Measurements from ENCODE around the gene CSNK1G1.

The CSNK1G1 gene

DNA sequence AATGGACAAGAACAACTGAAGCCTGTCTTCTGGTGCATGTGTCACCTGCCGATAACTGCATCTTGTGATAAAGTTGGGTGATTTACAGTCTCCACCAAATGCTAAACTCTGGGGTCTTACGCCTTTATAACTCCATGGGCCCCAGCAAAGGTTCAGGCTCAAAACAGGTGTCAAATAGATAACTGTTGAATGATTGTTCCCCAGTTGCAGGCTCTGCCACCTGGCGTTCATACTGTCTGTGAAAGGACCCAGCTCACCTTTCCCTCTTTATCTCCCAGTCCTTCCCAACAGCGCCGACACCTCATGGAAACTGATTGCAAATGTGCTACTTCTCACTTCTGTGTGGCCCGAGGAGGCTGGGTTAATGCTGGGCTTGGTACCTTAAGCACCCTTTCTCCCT lies 212.7 kb downstream of the CSNK1G1 start:
- Histone ChIP-seq H3K4me1 (peaks cover 11% of the 10 kb centered on the region), H3K36me3 (peaks cover 12% of the 10 kb centered on the region; the same call in 1 of the 2 replicates), H3K27me3 (no peaks in the 10 kb centered on the region), H3K4me3 (ENCODE audit: low read depth, low read length) (no peak overlapping the region), H3K9me3 (no peaks in the 10 kb centered on the region)
- DNase-seq: no peak
- TF ChIP-seq, protein P1, sequence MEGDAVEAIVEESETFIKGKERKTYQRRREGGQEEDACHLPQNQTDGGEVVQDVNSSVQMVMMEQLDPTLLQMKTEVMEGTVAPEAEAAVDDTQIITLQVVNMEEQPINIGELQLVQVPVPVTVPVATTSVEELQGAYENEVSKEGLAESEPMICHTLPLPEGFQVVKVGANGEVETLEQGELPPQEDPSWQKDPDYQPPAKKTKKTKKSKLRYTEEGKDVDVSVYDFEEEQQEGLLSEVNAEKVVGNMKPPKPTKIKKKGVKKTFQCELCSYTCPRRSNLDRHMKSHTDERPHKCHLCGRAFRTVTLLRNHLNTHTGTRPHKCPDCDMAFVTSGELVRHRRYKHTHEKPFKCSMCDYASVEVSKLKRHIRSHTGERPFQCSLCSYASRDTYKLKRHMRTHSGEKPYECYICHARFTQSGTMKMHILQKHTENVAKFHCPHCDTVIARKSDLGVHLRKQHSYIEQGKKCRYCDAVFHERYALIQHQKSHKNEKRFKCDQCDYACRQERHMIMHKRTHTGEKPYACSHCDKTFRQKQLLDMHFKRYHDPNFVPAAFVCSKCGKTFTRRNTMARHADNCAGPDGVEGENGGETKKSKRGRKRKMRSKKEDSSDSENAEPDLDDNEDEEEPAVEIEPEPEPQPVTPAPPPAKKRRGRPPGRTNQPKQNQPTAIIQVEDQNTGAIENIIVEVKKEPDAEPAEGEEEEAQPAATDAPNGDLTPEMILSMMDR (IDR thresholded peaks at IDR 0.05; ENCODE audit: low read depth, low read length): no peak

DNA sequence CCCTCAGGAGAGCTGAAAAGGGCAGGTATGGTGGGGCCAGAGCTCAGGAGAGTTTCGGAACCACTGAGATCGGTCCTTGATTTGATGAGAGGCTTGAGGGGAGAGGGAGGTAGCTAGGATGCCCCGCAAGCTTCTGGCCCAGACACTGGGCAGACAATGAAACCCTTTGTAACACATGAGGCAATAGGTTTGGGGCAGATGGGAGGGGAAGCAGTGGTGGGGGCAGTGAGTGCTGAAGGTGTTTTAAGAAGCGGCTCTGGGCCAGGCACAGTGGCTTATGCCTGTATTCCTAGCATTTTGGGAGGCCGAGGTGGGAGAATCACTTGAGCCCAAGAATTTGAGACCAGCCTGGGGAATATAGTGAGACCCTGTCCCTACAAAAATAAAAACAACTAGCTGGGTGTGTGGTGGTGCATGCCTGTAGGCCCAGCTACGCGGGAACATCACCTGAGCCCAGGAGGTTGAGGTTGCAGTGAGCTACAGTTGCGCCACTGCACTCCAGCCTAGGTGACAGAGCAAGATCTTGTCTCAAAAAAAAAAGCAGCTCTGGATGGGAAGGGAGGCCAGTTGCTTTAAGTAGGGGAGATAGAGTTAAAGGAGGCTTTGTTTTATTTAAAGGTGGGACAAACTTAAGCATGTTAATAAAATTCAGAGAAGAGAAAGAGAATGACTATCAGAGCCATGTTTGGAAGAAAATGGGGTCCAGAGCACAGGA lies 214.0 kb downstream of the CSNK1G1 start:
- DNase-seq: no peak
- peaks cover 7% of the 10 kb centered on the region for H3K4me1 ChIP-seq
- H3K27me3 ChIP-seq: no peaks in the 10 kb centered on the region
- H3K9me3 ChIP-seq: no peaks in the 10 kb centered on the region
- peaks cover 23% of the 10 kb centered on the region for H3K36me3 ChIP-seq
- TF ChIP-seq, protein P1 (IDR thresholded peaks at IDR 0.05; ENCODE audit: low read depth, low read length): no peak
- no peak overlapping the region for H3K4me3 ChIP-seq (ENCODE audit: low read depth, low read length)

DNA sequence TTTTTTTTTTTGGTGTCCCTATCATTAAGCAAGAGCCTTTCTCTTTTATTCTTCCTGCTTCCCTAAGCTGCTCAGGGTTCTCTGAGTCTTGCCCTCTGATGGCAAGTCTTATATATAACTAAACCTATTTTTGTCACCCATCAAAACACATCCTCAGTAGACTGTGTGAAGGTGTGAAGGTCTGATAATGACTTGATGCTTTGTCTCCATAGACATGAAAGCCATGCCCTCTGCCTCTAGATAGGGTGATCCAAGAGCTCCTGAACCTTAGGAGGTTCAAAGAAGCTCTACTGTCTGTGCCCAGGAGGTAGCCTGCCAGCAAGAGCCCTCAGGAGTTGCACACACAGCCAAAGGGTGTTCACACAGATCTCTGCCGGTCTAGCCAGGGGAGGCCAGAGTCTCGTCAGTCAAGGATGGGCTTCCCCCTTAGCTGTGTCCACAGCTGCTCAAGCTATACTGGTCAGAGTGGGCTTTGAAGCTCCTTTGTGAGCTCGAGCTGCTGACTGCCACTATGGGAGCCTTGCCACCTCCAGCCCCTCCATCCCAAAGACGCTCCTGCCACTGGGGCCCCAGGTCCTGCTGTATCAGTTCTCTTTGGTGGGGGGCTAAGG lies 217.5 kb downstream of the CSNK1G1 start:
- Histone ChIP-seq H3K4me3 (ENCODE audit: low read depth, low read length) (no peak overlapping the region), H3K36me3 (peaks cover 45% of the 10 kb centered on the region), H3K9me3 (no peaks in the 10 kb centered on the region), H3K4me1 (peaks cover 14% of the 10 kb centered on the region), H3K27me3 (no peaks in the 10 kb centered on the region)
- TF ChIP-seq, protein P1 (IDR thresholded peaks at IDR 0.05; ENCODE audit: low read depth, low read length): no peak
- no peak for DNase-seq

DNA sequence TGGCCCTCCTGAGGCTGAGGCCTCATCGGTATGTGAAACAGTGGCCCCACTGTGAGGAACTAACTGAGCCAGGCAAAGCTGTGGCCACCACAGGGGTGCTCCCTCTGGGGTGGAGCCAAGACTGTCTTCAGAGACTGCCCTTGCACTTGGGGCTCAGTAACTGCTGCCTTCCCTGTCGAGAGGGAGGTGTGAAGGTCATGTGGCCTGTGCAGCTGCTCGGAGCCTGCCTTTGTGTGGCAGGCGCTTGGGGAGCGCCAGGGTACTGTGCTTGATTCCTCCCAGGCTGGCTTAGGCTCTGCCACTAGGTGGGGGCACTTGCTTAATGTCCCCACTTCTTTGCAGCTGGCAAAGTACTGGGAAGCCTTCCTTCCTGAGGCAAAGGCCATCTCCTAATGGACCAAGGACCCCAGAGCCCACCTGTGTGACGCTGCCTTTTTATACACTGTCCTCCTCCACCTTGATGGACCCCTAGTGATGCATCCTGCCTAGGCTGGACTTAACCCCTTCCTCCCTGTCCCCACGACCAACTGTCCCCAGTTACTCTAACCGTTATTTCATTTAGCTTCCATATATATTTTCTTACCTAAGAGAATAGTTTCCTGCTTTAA lies 218.6 kb downstream of the CSNK1G1 start:
- Histone ChIP-seq H3K4me3 (ENCODE audit: low read depth, low read length) (no peak overlapping the region), H3K4me1 (peaks cover 14% of the 10 kb centered on the region), H3K36me3 (peaks cover 56% of the 10 kb centered on the region), H3K27me3 (no peaks in the 10 kb centered on the region), H3K9me3 (no peaks in the 10 kb centered on the region)
- TF ChIP-seq, protein P1 (IDR thresholded peaks at IDR 0.05; ENCODE audit: low read depth, low read length): no peak
- DNase-seq: no peak

DNA sequence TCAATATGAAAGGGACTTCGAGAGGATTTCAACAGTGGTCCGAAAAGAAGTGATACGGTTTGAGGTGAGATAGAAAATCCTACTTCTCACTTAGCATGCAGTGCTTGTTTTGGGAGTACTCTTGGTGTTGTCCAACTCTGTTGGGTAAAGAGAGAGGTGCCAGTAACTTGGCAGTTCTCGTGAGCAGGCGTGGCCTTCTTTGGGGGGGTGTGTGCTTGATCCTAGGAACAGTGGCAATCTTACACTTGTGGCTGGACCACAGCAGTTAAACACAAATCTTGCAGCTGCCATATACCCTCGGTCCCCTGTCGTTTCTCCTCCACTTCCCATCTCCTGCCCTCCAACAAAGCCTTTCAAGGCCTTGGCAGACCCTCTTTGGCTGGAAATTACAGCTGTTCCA lies 219.6 kb downstream of the CSNK1G1 start:
- H3K4me3 ChIP-seq (ENCODE audit: low read depth, low read length): no peak overlapping the region
- H3K9me3 ChIP-seq: no peaks in the 10 kb centered on the region
- no peaks in the 10 kb centered on the region for H3K27me3 ChIP-seq
- H3K4me1 ChIP-seq: peaks cover 14% of the 10 kb centered on the region
- H3K36me3 ChIP-seq: peaks cover 66% of the 10 kb centered on the region
- TF ChIP-seq, protein P1 (IDR thresholded peaks at IDR 0.05; ENCODE audit: low read depth, low read length): no peak
- no peak for DNase-seq

All from BE2C (cell line).